ENCODE results near the gene ANO9.

The ANO9 gene

GRCh38 chr11:447923-448731 lies 6.3 kb upstream of the ANO9 start:
- H3K27ac ChIP-seq: peak overlapping the region; percentile 57

GRCh38 chr11:446891-447290 lies 5.1 kb upstream of the ANO9 start:
- H3K27me3 ChIP-seq (ENCODE audit: insufficient read depth, low read depth, severe bottlenecking): no peaks in the 10 kb centered on the region
- H3K36me3 ChIP-seq: peaks cover 2% of the 10 kb centered on the region
- H3K9me3 ChIP-seq (ENCODE audit: severe bottlenecking): no peaks in the 10 kb centered on the region
- no peak for TF ChIP-seq CTCF (IDR thresholded peaks at IDR 0.05; ENCODE audit: low read depth, low read length)
- no peak for DNase-seq
- no peak overlapping the region for H3K27ac ChIP-seq
- H3K4me3 ChIP-seq (ENCODE audit: low read depth, low read length): no peak overlapping the region

More at GRCh38 chr11:447923-448731, 6.3 kb upstream of the ANO9 start:
- Histone ChIP-seq H3K9me3 (ENCODE audit: severe bottlenecking) (no peaks in the 10 kb centered on the region), H3K4me3 (ENCODE audit: low read depth, low read length) (peak overlapping the region; percentile 71), H3K36me3 (peaks cover 12% of the 10 kb centered on the region), H3K27me3 (ENCODE audit: insufficient read depth, low read depth, severe bottlenecking) (no peaks in the 10 kb centered on the region)
- peak; percentile 93 for DNase-seq
- peak; percentile 93 for TF ChIP-seq CTCF (IDR thresholded peaks at IDR 0.05; ENCODE audit: low read depth, low read length)

GRCh38 chr11:445765-446588 lies 4.2 kb upstream of the ANO9 start:
- TF ChIP-seq CTCF (IDR thresholded peaks at IDR 0.05; ENCODE audit: low read depth, low read length): no peak
- Histone ChIP-seq H3K4me3 (ENCODE audit: low read depth, low read length) (no peak overlapping the region), H3K36me3 (no peaks in the 10 kb centered on the region), H3K9me3 (ENCODE audit: severe bottlenecking) (no peaks in the 10 kb centered on the region), H3K27me3 (ENCODE audit: insufficient read depth, low read depth, severe bottlenecking) (no peaks in the 10 kb centered on the region), H3K27ac (no peak overlapping the region)
- DNase-seq: no peak

GRCh38 chr11:444396-445144 lies 2.8 kb upstream of the ANO9 start:
- no peak for TF ChIP-seq CTCF (IDR thresholded peaks at IDR 0.05; ENCODE audit: low read depth, low read length)
- Histone ChIP-seq H3K36me3 (no peaks in the 10 kb centered on the region), H3K4me3 (ENCODE audit: low read depth, low read length) (no peak overlapping the region), H3K27me3 (ENCODE audit: insufficient read depth, low read depth, severe bottlenecking) (no peaks in the 10 kb centered on the region), H3K9me3 (ENCODE audit: severe bottlenecking) (no peaks in the 10 kb centered on the region), H3K27ac (no peak overlapping the region)
- no peak for DNase-seq

- no peaks in the 10 kb centered on the region for H3K36me3 ChIP-seq
- H3K4me3 ChIP-seq (ENCODE audit: low read depth, low read length): no peak overlapping the region
- no peak overlapping the region for H3K27ac ChIP-seq
- DNase-seq: no peak
- H3K27me3 ChIP-seq (ENCODE audit: insufficient read depth, low read depth, severe bottlenecking): no peaks in the 10 kb centered on the region
- TF ChIP-seq CTCF (IDR thresholded peaks at IDR 0.05; ENCODE audit: low read depth, low read length): no peak
- no peaks in the 10 kb centered on the region for H3K9me3 ChIP-seq (ENCODE audit: severe bottlenecking)
Observed at GRCh38 chr11:443542-444199, 1.9 kb upstream of the ANO9 start.
